HG03060 (cell line): Measurements from ENCODE around the gene C1S.
"Not testable (repeated sequence)": the region's sequence is repeated elsewhere in the genome, so short reads cannot be mapped to it uniquely, and the experiment has no call there.

Experiments used
- ATAC-seq: cut with Tn5 transposase; IDR thresholded peaks from one replicate; pipeline ENCODE4 v1.9.1; 2021; ENCODE audit warnings: low read depth, moderate number of reproducible peaks; ENCODE audit not compliant: unreplicated experiment

C1S gene

GRCh38 chr12:7045913-7046312 is 14.6 kb upstream of the C1S start:
- ATAC-seq = no peak

- ATAC-seq = no peak
Measured at GRCh38 chr12:7046383-7047105, 14.0 kb upstream of the C1S start.

- ATAC-seq = no peak
Measured at GRCh38 chr12:7047306-7047705, 13.2 kb upstream of the C1S start.

- ATAC-seq = not testable (repeated sequence)
Measured at GRCh38 chr12:7049445-7049951, 11.0 kb upstream of the C1S start.

GRCh38 chr12:7049973-7050372 is 10.5 kb upstream of the C1S start:
- ATAC-seq = not testable (repeated sequence)

- ATAC-seq = no peak
Measured at GRCh38 chr12:7054925-7055324, 5.6 kb upstream of the C1S start.

GRCh38 chr12:7055736-7056135 is 4.8 kb upstream of the C1S start:
- not testable (repeated sequence) for ATAC-seq

GRCh38 chr12:7058163-7058845 is 2.2 kb upstream of the C1S start:
- no peak for ATAC-seq

GRCh38 chr12:7058850-7059395 is 1.6 kb upstream of the C1S start:
- no peak for ATAC-seq

GRCh38 chr12:7059780-7060179 is 738 bp upstream of the C1S start:
- no peak for ATAC-seq

GRCh38 chr12:7061138-7061537 is 620 bp downstream of the C1S start:
- no peak for ATAC-seq

- ATAC-seq = no peak
Measured at GRCh38 chr12:7061596-7061995, 1.1 kb downstream of the C1S start.

- ATAC-seq = no peak
Measured at GRCh38 chr12:7064516-7064915, 4.0 kb downstream of the C1S start.

- no peak for ATAC-seq
Measured at GRCh38 chr12:7065073-7065623, 4.6 kb downstream of the C1S start.

- ATAC-seq = no peak
Measured at GRCh38 chr12:7066596-7066995, 6.1 kb downstream of the C1S start.

- no peak for ATAC-seq
Measured at GRCh38 chr12:7067096-7067495, 6.6 kb downstream of the C1S start.

- ATAC-seq = no peak
Measured at GRCh38 chr12:7068240-7068993, 7.9 kb downstream of the C1S start.

GRCh38 chr12:7068994-7069346 is 8.5 kb downstream of the C1S start:
- no peak for ATAC-seq

- no peak for ATAC-seq
Measured at GRCh38 chr12:7069386-7069785, 8.9 kb downstream of the C1S start.

- ATAC-seq = no peak
Measured at GRCh38 chr12:7072035-7072434, 11.5 kb downstream of the C1S start.

- ATAC-seq = no peak
Measured at GRCh38 chr12:7072554-7072953, 12.0 kb downstream of the C1S start.
